Neural cell (in vitro differentiated cells): ENCODE data around the gene SLC12A3. TPM values are rescaled to one million over a fixed set of nuclear protein-coding genes. Genes with fewer than 3 reads are reported as not detected.

Source experiments
- H2AFZ ChIP-seq: fragments of 200-600, 300-800 bp; sonication (generic), shearing (Covaris generic); 2 replicates; pipeline ENCODE4 v1.6.0; 2014; ENCODE audit warnings: low read depth, mild to moderate bottlenecking, antibody characterized with exemption, low read length, moderate library complexity
- H3F3A ChIP-seq: fragments of 200-600 bp; shearing (Covaris generic); 2 replicates; pipeline ENCODE4 v1.6.1; 2016; ENCODE audit warnings: mild to moderate bottlenecking, moderate library complexity, mixed read lengths, antibody characterized with exemption, low read length; ENCODE audit not compliant: insufficient read depth, poor library complexity, severe bottlenecking
- H3K27ac ChIP-seq: fragments of 200-600, 300-800 bp; sonication (generic), shearing (Covaris generic); 2 replicates; pipeline ENCODE4 v1.5.1; 2014; ENCODE audit warnings: mild to moderate bottlenecking, low read length, moderate library complexity
- H3K27me3 ChIP-seq: fragments of 300-800, 200-600 bp; sonication (generic), shearing (Covaris generic); 2 replicates; pipeline ENCODE4 v1.6.0; 2014; ENCODE audit warnings: mild to moderate bottlenecking, low read depth, low read length, moderate library complexity; ENCODE audit not compliant: insufficient read depth
- H3K36me3 ChIP-seq: fragments of 300-800, 200-600 bp; sonication (generic), shearing (Covaris generic); 2 replicates; pipeline ENCODE4 v1.5.1; 2014; ENCODE audit warnings: mild to moderate bottlenecking, antibody characterized with exemption, low read length, moderate library complexity; ENCODE audit not compliant: insufficient read depth
- H3K4me2 ChIP-seq: fragments of 300-800, 200-600 bp; sonication (generic), shearing (Covaris generic); 2 replicates; pipeline ENCODE4 v1.6.0; 2014; ENCODE audit warnings: mild to moderate bottlenecking, low read length
- H3K4me3 ChIP-seq: fragments of 300-800, 200-600 bp; sonication (generic), shearing (Covaris generic); 2 replicates; pipeline ENCODE4 v1.5.1; 2014; ENCODE audit warnings: mild to moderate bottlenecking, low read length, moderate library complexity
- H3K79me2 ChIP-seq: fragments of 200-600 bp; shearing (Covaris generic); replicated peaks from 2 replicates; pipeline ENCODE4 v1.6.0; 2014; ENCODE audit warnings: mild to moderate bottlenecking, low read length, moderate library complexity; ENCODE audit not compliant: insufficient read depth
- H3K9ac ChIP-seq: fragments of 300-800, 200-600 bp; sonication (generic), shearing (Covaris generic); 2 replicates; pipeline ENCODE4 v1.6.1; 2016; ENCODE audit warnings: mild to moderate bottlenecking, low read length, mixed read lengths
- H3K9me2 ChIP-seq: fragments of 200-600 bp; shearing (Covaris generic); 2 replicates; pipeline ENCODE4 v1.6.1; 2016; ENCODE audit warnings: mild to moderate bottlenecking, low read length, mixed read lengths; ENCODE audit not compliant: insufficient read depth
- H3K9me3 ChIP-seq: fragments of 200-600, 300-800 bp; sonication (generic), shearing (Covaris generic); 2 replicates; pipeline ENCODE4 v1.6.1; 2016; ENCODE audit warnings: mild to moderate bottlenecking, mixed run types, low read length, moderate library complexity, mixed read lengths
- H4K20me1 ChIP-seq: fragments of 200-600 bp; shearing (Covaris generic); 2 replicates; pipeline ENCODE4 v1.6.1; 2016; ENCODE audit warnings: mild to moderate bottlenecking, mixed run types; ENCODE audit not compliant: insufficient read depth
- EP300 ChIP-seq: fragments of 450-650 bp; conservative IDR thresholded peaks from 2 replicates; pipeline ENCODE4 v1.6.1; 2014; ENCODE audit warnings: antibody characterized with exemption, mild to moderate bottlenecking, moderate library complexity; ENCODE audit not compliant: poor library complexity, severe bottlenecking
- EZH2 ChIP-seq: fragments of 200-600, 300-800 bp; shearing (Covaris generic), sonication (generic); IDR thresholded peaks from 2 replicates; pipeline ENCODE4 v1.6.1; 2014; ENCODE audit warnings: antibody characterized with exemption, low read length, borderline replicate concordance, mild to moderate bottlenecking; ENCODE audit not compliant: insufficient read depth, poor library complexity, severe bottlenecking
- MXI1 ChIP-seq: fragments of 450-650 bp; conservative IDR thresholded peaks from 2 replicates; pipeline ENCODE4 v1.6.1; 2014; ENCODE audit warnings: antibody characterized with exemption, mild to moderate bottlenecking; ENCODE audit not compliant: poor library complexity, severe bottlenecking
- POLR2AphosphoS5 ChIP-seq: IDR thresholded peaks from 2 replicates; pipeline ENCODE4 v1.6.1; 2012
- RAD21 ChIP-seq: fragments of 450-650 bp; conservative IDR thresholded peaks from 2 replicates; pipeline ENCODE4 v1.6.1; 2014; ENCODE audit warnings: antibody characterized with exemption, mild to moderate bottlenecking, moderate library complexity
- SMC3 ChIP-seq: fragments of 450-650 bp; conservative IDR thresholded peaks from 2 replicates; pipeline ENCODE4 v1.6.1; 2014; ENCODE audit warnings: antibody characterized with exemption, mild to moderate bottlenecking, moderate library complexity; ENCODE audit not compliant: poor library complexity
- TAF1 ChIP-seq: IDR thresholded peaks from 2 replicates; pipeline ENCODE4 v1.6.1; 2012; ENCODE audit warnings: low read depth
- polyA plus RNA-seq: library from polyadenylated mRNA; depleted of rRNA; stranded (reverse); fragments of >200 nt; gene quantifications from 2 replicates; pipeline ENCODE4 v1.2.3, GENCODE V29; 2014
- TF ChIP-seq, protein P1 (sequence below): fragments of 450-650 bp; IDR thresholded peaks from 2 replicates; pipeline ENCODE4 v1.5.1; 2014; ENCODE audit warnings: antibody characterized with exemption, mild to moderate bottlenecking, moderate library complexity; ENCODE audit not compliant: poor library complexity, severe bottlenecking
- TF ChIP-seq, protein P2 (sequence below): IDR thresholded peaks from 2 replicates; pipeline ENCODE4 v1.6.1; 2012; ENCODE audit warnings: borderline replicate concordance

The SLC12A3 gene
- polyA plus RNA-seq, 1 donor from 2014 or later = 0.09 TPM

DNA sequence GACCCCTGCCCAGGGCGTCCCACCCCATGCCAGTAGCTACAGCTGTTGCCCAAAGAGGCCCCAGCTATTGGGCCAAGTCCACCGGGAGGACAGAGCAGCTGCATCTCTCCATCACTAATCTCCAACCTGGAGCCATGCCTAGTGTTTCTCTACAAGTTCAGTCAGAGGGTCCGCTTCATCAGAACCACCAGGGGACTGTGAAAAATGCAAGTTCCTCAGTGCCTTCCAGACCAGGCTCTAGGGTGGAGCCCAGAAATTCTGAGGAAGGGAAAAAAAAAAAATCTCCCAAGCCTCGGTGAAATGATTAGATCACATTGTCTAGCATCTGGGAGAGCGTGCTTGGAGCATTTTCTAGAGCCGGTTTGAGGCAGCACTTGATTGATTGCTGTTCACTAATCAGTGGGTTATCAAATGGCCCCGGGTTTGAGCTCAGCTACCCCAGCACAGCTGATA is 44.5 kb downstream of the SLC12A3 start:
- Histone ChIP-seq H4K20me1 (no peaks in the 10 kb centered on the region), H3K4me3 (no peak overlapping the region), H3K4me2 (no peak overlapping the region), H3F3A (no peaks in the 10 kb centered on the region), H2AFZ (no peak overlapping the region), H3K79me2 (no peaks in the 10 kb centered on the region), H3K9me3 (no peaks in the 10 kb centered on the region), H3K27me3 (no peaks in the 10 kb centered on the region), H3K9me2 (no peaks in the 10 kb centered on the region), H3K27ac (no peak overlapping the region), H3K9ac (no peak overlapping the region), H3K36me3 (no peaks in the 10 kb centered on the region)
- TF ChIP-seq TAF1 (no peak), EP300 (no peak), RAD21 (no peak), EZH2 (no peak), MXI1 (no peak), SMC3 (no peak), POLR2AphosphoS5 (no peak)
- TF ChIP-seq, protein P1, sequence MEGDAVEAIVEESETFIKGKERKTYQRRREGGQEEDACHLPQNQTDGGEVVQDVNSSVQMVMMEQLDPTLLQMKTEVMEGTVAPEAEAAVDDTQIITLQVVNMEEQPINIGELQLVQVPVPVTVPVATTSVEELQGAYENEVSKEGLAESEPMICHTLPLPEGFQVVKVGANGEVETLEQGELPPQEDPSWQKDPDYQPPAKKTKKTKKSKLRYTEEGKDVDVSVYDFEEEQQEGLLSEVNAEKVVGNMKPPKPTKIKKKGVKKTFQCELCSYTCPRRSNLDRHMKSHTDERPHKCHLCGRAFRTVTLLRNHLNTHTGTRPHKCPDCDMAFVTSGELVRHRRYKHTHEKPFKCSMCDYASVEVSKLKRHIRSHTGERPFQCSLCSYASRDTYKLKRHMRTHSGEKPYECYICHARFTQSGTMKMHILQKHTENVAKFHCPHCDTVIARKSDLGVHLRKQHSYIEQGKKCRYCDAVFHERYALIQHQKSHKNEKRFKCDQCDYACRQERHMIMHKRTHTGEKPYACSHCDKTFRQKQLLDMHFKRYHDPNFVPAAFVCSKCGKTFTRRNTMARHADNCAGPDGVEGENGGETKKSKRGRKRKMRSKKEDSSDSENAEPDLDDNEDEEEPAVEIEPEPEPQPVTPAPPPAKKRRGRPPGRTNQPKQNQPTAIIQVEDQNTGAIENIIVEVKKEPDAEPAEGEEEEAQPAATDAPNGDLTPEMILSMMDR = no peak
- TF ChIP-seq, protein P2, sequence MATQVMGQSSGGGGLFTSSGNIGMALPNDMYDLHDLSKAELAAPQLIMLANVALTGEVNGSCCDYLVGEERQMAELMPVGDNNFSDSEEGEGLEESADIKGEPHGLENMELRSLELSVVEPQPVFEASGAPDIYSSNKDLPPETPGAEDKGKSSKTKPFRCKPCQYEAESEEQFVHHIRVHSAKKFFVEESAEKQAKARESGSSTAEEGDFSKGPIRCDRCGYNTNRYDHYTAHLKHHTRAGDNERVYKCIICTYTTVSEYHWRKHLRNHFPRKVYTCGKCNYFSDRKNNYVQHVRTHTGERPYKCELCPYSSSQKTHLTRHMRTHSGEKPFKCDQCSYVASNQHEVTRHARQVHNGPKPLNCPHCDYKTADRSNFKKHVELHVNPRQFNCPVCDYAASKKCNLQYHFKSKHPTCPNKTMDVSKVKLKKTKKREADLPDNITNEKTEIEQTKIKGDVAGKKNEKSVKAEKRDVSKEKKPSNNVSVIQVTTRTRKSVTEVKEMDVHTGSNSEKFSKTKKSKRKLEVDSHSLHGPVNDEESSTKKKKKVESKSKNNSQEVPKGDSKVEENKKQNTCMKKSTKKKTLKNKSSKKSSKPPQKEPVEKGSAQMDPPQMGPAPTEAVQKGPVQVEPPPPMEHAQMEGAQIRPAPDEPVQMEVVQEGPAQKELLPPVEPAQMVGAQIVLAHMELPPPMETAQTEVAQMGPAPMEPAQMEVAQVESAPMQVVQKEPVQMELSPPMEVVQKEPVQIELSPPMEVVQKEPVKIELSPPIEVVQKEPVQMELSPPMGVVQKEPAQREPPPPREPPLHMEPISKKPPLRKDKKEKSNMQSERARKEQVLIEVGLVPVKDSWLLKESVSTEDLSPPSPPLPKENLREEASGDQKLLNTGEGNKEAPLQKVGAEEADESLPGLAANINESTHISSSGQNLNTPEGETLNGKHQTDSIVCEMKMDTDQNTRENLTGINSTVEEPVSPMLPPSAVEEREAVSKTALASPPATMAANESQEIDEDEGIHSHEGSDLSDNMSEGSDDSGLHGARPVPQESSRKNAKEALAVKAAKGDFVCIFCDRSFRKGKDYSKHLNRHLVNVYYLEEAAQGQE = no peak

DNA sequence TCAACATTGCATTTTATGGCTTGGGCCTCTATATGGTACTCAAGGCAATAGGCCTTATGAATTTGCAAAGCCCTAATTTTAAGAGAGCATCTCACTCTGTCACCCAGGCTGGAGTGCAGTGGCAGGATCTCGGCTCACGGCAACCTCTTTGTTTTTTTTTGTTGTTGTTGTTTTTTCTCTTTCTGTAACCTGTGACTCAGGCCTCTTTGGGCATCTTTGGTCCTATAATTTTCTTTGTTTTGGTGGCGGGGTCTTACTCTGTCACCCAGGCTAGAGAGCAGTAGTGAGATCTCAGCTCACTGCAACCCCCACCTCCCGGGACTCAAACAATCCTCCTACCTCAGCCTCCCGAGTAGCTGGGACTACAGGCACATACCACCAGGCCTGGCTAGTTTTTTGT is 45.1 kb downstream of the SLC12A3 start:
- H4K20me1 ChIP-seq = no peaks in the 10 kb centered on the region
- H3K9me2 ChIP-seq = no peaks in the 10 kb centered on the region
- no peaks in the 10 kb centered on the region for H3K36me3 ChIP-seq
- no peaks in the 10 kb centered on the region for H3K79me2 ChIP-seq
- no peaks in the 10 kb centered on the region for H3K9me3 ChIP-seq
- no peaks in the 10 kb centered on the region for H3F3A ChIP-seq
- no peak overlapping the region for H2AFZ ChIP-seq
- H3K4me2 ChIP-seq = no peak overlapping the region
- no peak for TF ChIP-seq POLR2AphosphoS5
- TF ChIP-seq, protein P1 = no peak
- TF ChIP-seq, protein P2 = no peak
- no peak for TF ChIP-seq EP300
- TF ChIP-seq EZH2 = no peak
- no peak for TF ChIP-seq TAF1
- TF ChIP-seq RAD21 = no peak
- no peak for TF ChIP-seq SMC3
- TF ChIP-seq MXI1 = no peak
- H3K27ac ChIP-seq = no peak overlapping the region
- H3K4me3 ChIP-seq = no peak overlapping the region
- no peak overlapping the region for H3K9ac ChIP-seq
- no peaks in the 10 kb centered on the region for H3K27me3 ChIP-seq
